Ovary (tissue), 10 donors: Measurements from ENCODE around the gene OVCH2. TPM values are rescaled to one million over a fixed set of nuclear protein-coding genes. Genes with fewer than 3 reads are reported as not detected.
"Not testable (repeated sequence)": the region's sequence is repeated elsewhere in the genome, so short reads cannot be mapped to it uniquely, and the experiment has no call there.

Experiments used
- DNase-seq, 5 donors: peaks; one replicate each; pipeline ENCODE4 v3.0.0-alpha.2; 2019 to 2020
- H3K27ac ChIP-seq, 2 donors: fragments of 200-600 bp; one replicate each; pipeline versions ENCODE4 v1.5.1 to v1.8.0; 2019 to 2022
- H3K27me3 ChIP-seq: fragments of 200-600 bp; one replicate; pipeline ENCODE4 v1.8.0; 2022
- H3K36me3 ChIP-seq: fragments of 200-600 bp; sonication (generic); one replicate; pipeline ENCODE4 v1.5.1; 2019
- H3K4me1 ChIP-seq: one replicate; pipeline ENCODE4 v1.8.1; 2013; ENCODE audit warnings: mild to moderate bottlenecking, moderate library complexity; ENCODE audit not compliant: insufficient read depth
- H3K4me3 ChIP-seq: fragments of 200-600 bp; sonication (generic); one replicate; pipeline ENCODE4 v1.5.1; 2017
- H3K9me3 ChIP-seq, 2 donors: fragments of 200-600 bp in 1 of 2; sonication (generic) in 1 of 2; one replicate each; pipeline versions ENCODE4 v1.5.1 to v1.8.1; 2013 to 2019; ENCODE audit warnings: mild to moderate bottlenecking in 1 of 2, moderate library complexity in 1 of 2
- CTCF ChIP-seq, 3 donors: fragments of 450-650 bp in 2 of 3; fragments of 200-600 bp in 1 of 3; IDR thresholded peaks; one replicate each; pipeline versions ENCODE4 v1.5.1 to v1.8.0; 2016 to 2022; ENCODE audit warnings: antibody characterized with exemption in 3 of 3, mild to moderate bottlenecking in 1 of 3
- EP300 ChIP-seq: sonication (generic); formaldehyde crosslinking; IDR thresholded peaks from one replicate; pipeline ENCODE4 v1.6.1; 2017; ENCODE audit warnings: antibody characterized with exemption
- POLR2A ChIP-seq: fragments of 450-650 bp; IDR thresholded peaks from one replicate; pipeline ENCODE4 v1.6.1; 2017; ENCODE audit warnings: antibody characterized with exemption, mild to moderate bottlenecking, moderate library complexity
- WGBS, 3 donors: extraction: QIAGEN DNeasy Blood & Tissue Kit in 1 of 3; methylation state at CpG; one replicate each; pipeline versions ENCODE4 v1.1.5 to v1.1.7; 2013 to 2017; 5-methylcytosine and 5-hydroxymethylcytosine counted together
- intact Hi-C, 4 donors: fragments of 100-400 bp; cut with DNase I; formaldehyde crosslinking; loops; one replicate each; pipeline versions ENCODE4 v1.11.0 to v1.15.1; 2022 to 2023
- long read RNA-seq, 3 donors: library from polyadenylated mRNA in 2 of 3; unstranded in 2 of 3; transcript quantifications; one replicate each; pipeline ENCODE4 v2.0.0 and lab custom pipeline, GENCODE V29; 2021 to 2026
- polyA plus RNA-seq, 2 donors: library from polyadenylated mRNA; stranded (reverse); fragments of 200-250 nt in 1 of 2; fragments of 350-450 nt in 1 of 2; fragmentation: Illumina TruSeq in 1 of 2; extraction: RNeasy Lipid Tissue Mini Kit (QIAGEN cat#74804) in 1 of 2; gene quantifications; one replicate each; pipeline ENCODE4 v1.2.3, GENCODE V29; 2013 to 2014
- total RNA-seq, 7 donors: library from RNA; depleted of rRNA in 2 of 7; stranded (reverse); fragments of >200 nt in 2 of 7; fragmentation: NEBNext Ultra II Directional in 3 of 7; extraction: Animal tissue kit (Norgen Biotek cat#: 25700) in 3 of 7; gene quantifications; one replicate each; pipeline versions ENCODE4 v1.1.0 to v1.2.4, GENCODE V29; 2016 to 2023
- donor health status: DM: no; HTN: no; CAD: no; lungs with moderate emphysema.
- donor health status: DM: no; HTN: no; CAD: no.
- donor health status: Bipolar disorder and iron deficiency.
- donor health status: DM: yes; HTN: yes; CAD: no.
- donor health status: DM: no; HTN: no; CAD: no.
- donor health status: DM: yes; HTN: yes; CAD: no.

Gene OVCH2
- total RNA-seq: under 1 TPM in 2 of 7 donors, not detected in 5; 0.23 to 0.89 TPM
- polyA plus RNA-seq: not detected
- long read RNA-seq, donor 1: 0 reads
- long read RNA-seq, donor 2: 0 reads
- long read RNA-seq, donor 3, partial matches to known transcripts: 4 of 6 reads
- long read RNA-seq, donor 3, other reads (novel, unspliced or antisense): 2 of 6 reads

- no peaks in the 10 kb centered on the region for H3K9me3 ChIP-seq
- TF ChIP-seq CTCF (IDR thresholded peaks at IDR 0.05): no peak
- TF ChIP-seq POLR2A: no peak
- no peak for TF ChIP-seq EP300
- H3K36me3 ChIP-seq: no peaks in the 10 kb centered on the region
- H3K27me3 ChIP-seq: no peaks in the 10 kb centered on the region
- H3K4me1 ChIP-seq: no peaks in the 10 kb centered on the region
- WGBS, 3 donors: 69 to 76% (median 70%) methylated on average over 2 of the region's 2 CpGs
- DNase-seq: no peak
- intact Hi-C loops: no loop called here
- H3K4me3 ChIP-seq: no peak within 1 kb of the TSS
- no peak within 1 kb of the TSS for H3K27ac ChIP-seq
Observed at GRCh38 chr11:7706377-7706776, at the start of gene OVCH2. OVCH2 (minus strand) TSS chr11:7706477; CDS start chr11:7706394, 83 bp downstream.

- TF ChIP-seq POLR2A (no peak), CTCF (IDR thresholded peaks at IDR 0.05) (no peak), EP300 (no peak)
Observed at GRCh38 chr11:7749456-7749855, 43.2 kb upstream of the OVCH2 start.

DNA sequence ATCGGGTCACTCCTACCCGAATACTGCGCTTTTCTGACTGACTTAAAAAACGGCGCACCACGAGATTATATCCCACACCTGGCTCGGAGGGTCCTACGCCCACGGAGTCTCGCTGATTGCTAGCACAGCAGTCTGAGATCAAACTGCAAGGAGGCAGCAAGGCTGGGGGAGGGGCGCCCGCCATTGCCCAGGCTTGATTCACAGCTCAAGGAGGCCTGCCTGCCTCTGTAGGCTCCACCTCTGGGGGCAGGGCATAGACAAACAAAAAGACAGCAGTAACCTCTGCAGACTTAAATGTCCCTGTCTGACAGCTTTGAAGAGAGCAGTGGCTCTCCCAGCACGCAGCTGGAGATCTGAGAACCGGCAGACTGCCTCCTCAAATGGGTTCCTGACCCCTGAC lies 28.5 kb upstream of the OVCH2 start:
- H3K4me1 ChIP-seq, intact Hi-C loops, H3K27ac ChIP-seq, H3K4me3 ChIP-seq, H3K36me3 ChIP-seq, DNase-seq, H3K9me3 ChIP-seq, H3K27me3 ChIP-seq: not testable (repeated sequence)
- 71 to 90% (median 77%) methylated on average over 12 of the region's 14 CpGs for WGBS, 3 donors

More at GRCh38 chr11:7749456-7749855, 43.2 kb upstream of the OVCH2 start:
- H3K36me3 ChIP-seq: no peaks in the 10 kb centered on the region
- H3K27ac ChIP-seq: no peak overlapping the region
- intact Hi-C loops: no loop called here
- H3K27me3 ChIP-seq: no peaks in the 10 kb centered on the region
- H3K4me3 ChIP-seq: no peak overlapping the region
- H3K4me1 ChIP-seq: no peaks in the 10 kb centered on the region
- DNase-seq: no peak
- 81 to 84% (median 84%) methylated on average over 2 of the region's 2 CpGs for WGBS, 3 donors
- H3K9me3 ChIP-seq: no peaks in the 10 kb centered on the region

DNA sequence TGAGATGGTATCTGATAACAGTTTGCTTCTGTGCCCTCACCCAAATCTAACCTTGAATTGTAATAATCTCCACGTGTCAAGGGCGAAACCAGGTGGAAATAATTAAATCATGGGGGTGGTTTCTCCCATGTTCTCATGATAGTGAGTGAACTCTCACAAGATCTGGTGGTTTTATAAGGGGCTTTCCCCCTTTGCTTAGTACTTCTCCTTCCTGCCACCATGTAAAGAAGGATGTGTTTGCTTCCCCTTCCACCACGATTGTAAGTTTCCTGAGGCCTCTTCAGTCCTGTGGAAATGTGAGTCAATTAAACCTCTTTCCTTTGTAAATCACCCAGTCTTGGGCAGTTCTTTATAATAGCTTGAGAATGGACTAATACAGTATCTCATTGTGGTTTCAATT lies 8.5 kb upstream of the OVCH2 start:
- DNase-seq: no peak
- Histone ChIP-seq H3K27ac (no peak overlapping the region), H3K4me3 (no peak overlapping the region), H3K27me3 (no peaks in the 10 kb centered on the region), H3K9me3 (no peaks in the 10 kb centered on the region), H3K36me3 (no peaks in the 10 kb centered on the region), H3K4me1 (no peaks in the 10 kb centered on the region)
- intact Hi-C loops: no loop called here
- TF ChIP-seq EP300 (no peak), CTCF (IDR thresholded peaks at IDR 0.05) (no peak), POLR2A (no peak)
- WGBS, 3 donors: 46 to 66% (median 60%) methylated on average over 3 of the region's 3 CpGs

GRCh38 chr11:7703740-7704139 lies 2.5 kb downstream of the OVCH2 start:
- no peaks in the 10 kb centered on the region for H3K36me3 ChIP-seq
- WGBS, 3 donors: 44 to 61% (median 46%) methylated on average over 5 of the region's 5 CpGs
- intact Hi-C loops: no loop called here
- TF ChIP-seq POLR2A (no peak), CTCF (IDR thresholded peaks at IDR 0.05) (no peak), EP300 (no peak)
- H3K27me3 ChIP-seq: no peaks in the 10 kb centered on the region
- H3K27ac ChIP-seq: no peak overlapping the region
- DNase-seq: no peak
- H3K4me3 ChIP-seq: no peak overlapping the region
- no peaks in the 10 kb centered on the region for H3K9me3 ChIP-seq
- H3K4me1 ChIP-seq: no peaks in the 10 kb centered on the region
